Measurements from ENCODE around the gene SPDYE3. TPM values are rescaled to one million over a fixed set of nuclear protein-coding genes. Genes with fewer than 3 reads are reported as not detected.
"Not testable (repeated sequence)": the region's sequence is repeated elsewhere in the genome, so short reads cannot be mapped to it uniquely, and the experiment has no call there.

Gene SPDYE3
- total and polyA plus RNA-seq, 4 donors = 0.06 to 0.10 TPM; not detected in 2

- ATAC-seq (ENCODE audit: insufficient read depth, low FRiP score) (peak; percentile 94), DNase-seq (peak; percentile 95 to 98 (median 97))
- TF ChIP-seq CTCF (IDR thresholded peaks at IDR 0.05; ENCODE audit: control extremely low read depth, extremely low read depth) = no peak
- H3K4me3 ChIP-seq = peak overlapping the region; percentile 67
- no peak overlapping the region for H3K9ac ChIP-seq (ENCODE audit: insufficient read depth in 1 of 2, low read length in 2 of 2)
- 0 to 1% methylated on average over 85 to 100 of the region's 101 CpGs for WGBS, 2 donors
- H3K4me1 ChIP-seq (ENCODE audit: control insufficient read depth in 5 of 5, insufficient read depth in 5 of 5, low read length in 5 of 5) = peaks cover 0 to 14% (median 0%) of the 10 kb centered on the region in 5 donors
- no peaks in the 10 kb centered on the region for H3K36me3 ChIP-seq (ENCODE audit: control insufficient read depth in 4 of 4, insufficient read depth in 4 of 4, low read length in 4 of 4)
- no peaks in the 10 kb centered on the region for H3K27me3 ChIP-seq (ENCODE audit: control insufficient read depth in 3 of 3, insufficient read depth in 3 of 3, low read length in 2 of 3)
- peak overlapping the region; percentile 58 to 88 for H3K27ac ChIP-seq (ENCODE audit: low read depth in 1 of 2, low read length in 1 of 2)
- H3K9me3 ChIP-seq (ENCODE audit: control insufficient read depth in 4 of 4, insufficient read depth in 3 of 4, low read length in 3 of 4) = no peaks in the 10 kb centered on the region
These were observed 35.6 kb upstream of the SPDYE3 start for GRCh38 chr7:100271716-100272537.

- H3K4me3 ChIP-seq; DNase-seq; ATAC-seq (ENCODE audit: insufficient read depth, low FRiP score); H3K9me3 ChIP-seq (ENCODE audit: control insufficient read depth in 4 of 4, insufficient read depth in 3 of 4, low read length in 3 of 4); H3K27me3 ChIP-seq (ENCODE audit: control insufficient read depth in 3 of 3, insufficient read depth in 3 of 3, low read length in 2 of 3); H3K36me3 ChIP-seq (ENCODE audit: control insufficient read depth in 4 of 4, insufficient read depth in 4 of 4, low read length in 4 of 4): not testable (repeated sequence)
- 47 to 51% methylated on average over 11 of the region's 11 CpGs for WGBS, 2 donors
- Histone ChIP-seq H3K9ac (ENCODE audit: insufficient read depth in 1 of 2, low read length in 2 of 2) (peak overlapping the region in 1 of 2 donors; percentile 42), H3K27ac (ENCODE audit: low read depth in 1 of 2, low read length in 1 of 2) (peak overlapping the region in 1 of 2 donors; percentile 58), H3K4me1 (ENCODE audit: control insufficient read depth in 5 of 5, insufficient read depth in 5 of 5, low read length in 5 of 5) (peaks cover 0 to 14% (median 0%) of the 10 kb centered on the region in 5 donors)
These were observed 35.0 kb upstream of the SPDYE3 start for GRCh38 chr7:100272538-100272902.

GRCh38 chr7:100275120-100275519 is 32.4 kb upstream of the SPDYE3 start:
- Histone ChIP-seq H3K4me3 (no peak overlapping the region), H3K27me3 (ENCODE audit: control insufficient read depth in 3 of 3, insufficient read depth in 3 of 3, low read length in 2 of 3) (no peaks in the 10 kb centered on the region), H3K9ac (ENCODE audit: insufficient read depth in 1 of 2, low read length in 2 of 2) (no peak overlapping the region), H3K4me1 (ENCODE audit: control insufficient read depth in 5 of 5, insufficient read depth in 5 of 5, low read length in 5 of 5) (peaks cover 0 to 6% (median 0%) of the 10 kb centered on the region in 5 donors), H3K36me3 (ENCODE audit: control insufficient read depth in 4 of 4, insufficient read depth in 4 of 4, low read length in 4 of 4) (peaks cover 0 to 2% (median 0%) of the 10 kb centered on the region in 4 donors), H3K27ac (ENCODE audit: low read depth in 1 of 2, low read length in 1 of 2) (no peak overlapping the region), H3K9me3 (ENCODE audit: control insufficient read depth in 4 of 4, insufficient read depth in 3 of 4, low read length in 3 of 4) (no peaks in the 10 kb centered on the region)
- ATAC-seq (ENCODE audit: insufficient read depth, low FRiP score) (no peak), DNase-seq (no peak)
- TF ChIP-seq CTCF (IDR thresholded peaks at IDR 0.05; ENCODE audit: control extremely low read depth, extremely low read depth) = no peak
- 27 to 74% methylated on average over 1 of the region's 1 CpG for WGBS, 2 donors

GRCh38 chr7:100276126-100276525 is 31.4 kb upstream of the SPDYE3 start:
- 93 to 96% methylated on average over 6 of the region's 6 CpGs for WGBS, 2 donors

GRCh38 chr7:100282069-100282608 is 25.4 kb upstream of the SPDYE3 start:
- not testable (repeated sequence) for H3K9me3 ChIP-seq (ENCODE audit: control insufficient read depth in 4 of 4, insufficient read depth in 3 of 4, low read length in 3 of 4); ATAC-seq (ENCODE audit: insufficient read depth, low FRiP score)
- 64 to 85% methylated on average over 3 of the region's 3 CpGs for WGBS, 2 donors

More at GRCh38 chr7:100276126-100276525, 31.4 kb upstream of the SPDYE3 start:
- not testable (repeated sequence) for H3K36me3 ChIP-seq (ENCODE audit: control insufficient read depth in 4 of 4, insufficient read depth in 4 of 4, low read length in 4 of 4); H3K27me3 ChIP-seq (ENCODE audit: control insufficient read depth in 3 of 3, insufficient read depth in 3 of 3, low read length in 2 of 3); H3K9ac ChIP-seq (ENCODE audit: insufficient read depth in 1 of 2, low read length in 2 of 2); DNase-seq; H3K27ac ChIP-seq (ENCODE audit: low read depth in 1 of 2, low read length in 1 of 2); H3K4me3 ChIP-seq; ATAC-seq (ENCODE audit: insufficient read depth, low FRiP score); H3K4me1 ChIP-seq (ENCODE audit: control insufficient read depth in 5 of 5, insufficient read depth in 5 of 5, low read length in 5 of 5); H3K9me3 ChIP-seq (ENCODE audit: control insufficient read depth in 4 of 4, insufficient read depth in 3 of 4, low read length in 3 of 4)

DNA sequence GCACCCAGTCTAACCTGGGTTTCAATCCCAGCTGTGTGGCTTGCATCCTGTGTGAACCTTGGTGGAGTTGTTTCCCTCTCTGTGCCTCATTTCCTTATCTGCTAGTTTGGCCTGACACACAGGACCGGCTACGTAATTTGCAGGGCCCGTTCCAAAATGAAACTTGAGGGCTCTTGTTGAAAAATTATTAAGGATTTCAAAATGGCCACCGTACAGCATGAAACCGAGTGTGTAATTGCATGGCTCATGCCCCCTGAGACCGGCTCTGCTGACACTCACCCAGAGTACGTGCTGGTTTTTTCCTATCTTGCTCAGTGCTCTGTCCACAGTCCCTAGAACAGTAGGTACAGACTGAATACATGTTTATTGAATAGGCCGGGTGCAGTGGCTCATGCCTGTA is 24.4 kb upstream of the SPDYE3 start:
- 90% methylated on average over 7 to 8 of the region's 8 CpGs for WGBS, 2 donors
- not testable (repeated sequence) for H3K9ac ChIP-seq (ENCODE audit: insufficient read depth in 1 of 2, low read length in 2 of 2); H3K4me1 ChIP-seq (ENCODE audit: control insufficient read depth in 5 of 5, insufficient read depth in 5 of 5, low read length in 5 of 5); H3K27me3 ChIP-seq (ENCODE audit: control insufficient read depth in 3 of 3, insufficient read depth in 3 of 3, low read length in 2 of 3); H3K9me3 ChIP-seq (ENCODE audit: control insufficient read depth in 4 of 4, insufficient read depth in 3 of 4, low read length in 3 of 4); H3K27ac ChIP-seq (ENCODE audit: low read depth in 1 of 2, low read length in 1 of 2); ATAC-seq (ENCODE audit: insufficient read depth, low FRiP score); H3K36me3 ChIP-seq (ENCODE audit: control insufficient read depth in 4 of 4, insufficient read depth in 4 of 4, low read length in 4 of 4); DNase-seq; H3K4me3 ChIP-seq

More at GRCh38 chr7:100282069-100282608, 25.4 kb upstream of the SPDYE3 start:
- not testable (repeated sequence) for H3K4me1 ChIP-seq (ENCODE audit: control insufficient read depth in 5 of 5, insufficient read depth in 5 of 5, low read length in 5 of 5); H3K27ac ChIP-seq (ENCODE audit: low read depth in 1 of 2, low read length in 1 of 2); H3K4me3 ChIP-seq; DNase-seq; H3K27me3 ChIP-seq (ENCODE audit: control insufficient read depth in 3 of 3, insufficient read depth in 3 of 3, low read length in 2 of 3); H3K36me3 ChIP-seq (ENCODE audit: control insufficient read depth in 4 of 4, insufficient read depth in 4 of 4, low read length in 4 of 4); H3K9ac ChIP-seq (ENCODE audit: insufficient read depth in 1 of 2, low read length in 2 of 2)

Measured in lung (tissue), 12 donors.